GM12878 (cell line): ENCODE measurements around the gene OR14A16. TPM values are rescaled to one million over a fixed set of nuclear protein-coding genes. Genes with fewer than 3 reads are reported as not detected.

ENCODE experiments used
- ATAC-seq: fragments of 200-7000 bp; cut with Tn5 transposase; 3 replicates; pipeline ENCODE4 v1.9.1; 2020; ENCODE audit warnings: mild to moderate bottlenecking, moderate library complexity
- BruUV-seq: library from RNA; stranded (reverse); fragments of 400-500 nt; replicated peaks from 2 replicates; lab custom pipeline; 2021; lab: Mats Ljungman, UMichigan
- CTCF ChIA-PET: fragments of 300-600 bp; sonication (Branson Sonifier 250); formaldehyde crosslinking; extraction: SDS; loops from one replicate; lab custom pipeline; 2021; ENCODE audit warnings: inconsistent platforms; lab: Yijun Ruan, JAX
- POLR2A ChIA-PET: fragments of 350-600 bp; formaldehyde crosslinking; extraction: SDS; loops from one replicate; lab custom pipeline; 2021; ENCODE audit warnings: inconsistent platforms; lab: Charles Lee
- RAD21 ChIA-PET: fragments of 300-600 bp; sonication (Branson Sonifier 250); formaldehyde crosslinking; loops from one replicate; lab custom pipeline; 2023; ENCODE audit warnings: antibody characterized with exemption; ENCODE audit not compliant: unreplicated experiment; lab: Charles Lee
- SMC1A ChIA-PET: fragments of 300-600 bp; sonication (Branson Sonifier 250); formaldehyde crosslinking; loops from one replicate; lab custom pipeline; 2023; ENCODE audit not compliant: unreplicated experiment, uncharacterized antibody; lab: Charles Lee
- DNase-seq: peaks from one replicate; pipeline ENCODE4 v3.0.0-alpha.2; 2011; ENCODE audit warnings: low read depth, low spot score
- FAIRE-seq: peaks from 3 replicates; lab custom pipeline; 2011; peaks lifted over from hg19 to GRCh38; lab: Jason Lieb, UNC
- H2AFZ ChIP-seq: 2 replicates; pipeline ENCODE4 v1.6.0; 2011; ENCODE audit warnings: low read depth, low read length, control low read depth; ENCODE audit not compliant: control insufficient read depth
- H3K27ac ChIP-seq: 2 replicates; pipeline ENCODE4 v1.5.1; 2011; ENCODE audit warnings: control low read depth; ENCODE audit not compliant: control insufficient read depth, insufficient read depth
- H3K27me3 ChIP-seq, 2 experiments: replicated peaks in 1 of 2; 2 replicates each; pipeline versions ENCODE4 v1.6.0 to v1.6.1; 2011; ENCODE audit warnings: low read length in 1 of 2; ENCODE audit not compliant: control insufficient read depth in 2 of 2, insufficient read depth in 2 of 2
- H3K36me3 ChIP-seq, 2 experiments: 2 replicates each; pipeline ENCODE4 v1.5.1; 2011; ENCODE audit warnings: low read length in 1 of 2; ENCODE audit not compliant: control insufficient read depth in 2 of 2, insufficient read depth in 2 of 2
- H3K4me1 ChIP-seq: 2 replicates; pipeline ENCODE4 v1.6.1; 2011; ENCODE audit warnings: mild to moderate bottlenecking, low read length, moderate library complexity, mixed read lengths; ENCODE audit not compliant: control insufficient read depth, insufficient read depth
- H3K4me2 ChIP-seq: 2 replicates; pipeline ENCODE4 v1.6.0; 2011; ENCODE audit warnings: control low read depth; ENCODE audit not compliant: control insufficient read depth, insufficient read depth
- H3K4me3 ChIP-seq: fragments of 200-600 bp; sonication (generic); 2 replicates; pipeline ENCODE4 v1.5.1; 2016
- H3K79me2 ChIP-seq: 2 replicates; pipeline ENCODE4 v1.6.0; 2011; ENCODE audit warnings: low read length; ENCODE audit not compliant: control insufficient read depth, insufficient read depth
- H3K9ac ChIP-seq: 2 replicates; pipeline ENCODE4 v1.8.0; 2011; ENCODE audit warnings: low read length, control low read depth, mixed read lengths; ENCODE audit not compliant: control insufficient read depth, insufficient read depth
- H3K9me3 ChIP-seq: replicated peaks from 3 replicates; pipeline ENCODE4 v1.5.1; 2011; ENCODE audit warnings: mild to moderate bottlenecking, low read length; ENCODE audit not compliant: control insufficient read depth, insufficient read depth
- H4K20me1 ChIP-seq: 2 replicates; pipeline ENCODE4 v1.6.0; 2011; ENCODE audit not compliant: control insufficient read depth, insufficient read depth
- BHLHE40 ChIP-seq, 2 experiments: fragments of 450-650 bp in 1 of 2; IDR thresholded peaks; 2 replicates each; pipeline ENCODE4 v1.6.1; 2011 to 2017; ENCODE audit warnings: low read depth in 2 of 2, borderline replicate concordance in 1 of 2, improper control_type of control experiment in 1 of 2, low read length in 1 of 2, mild to moderate bottlenecking in 1 of 2
- IKZF2 ChIP-seq, 2 experiments: fragments of 450-650 bp; IDR thresholded peaks; 2 replicates each; pipeline ENCODE4 v1.6.1; 2017; ENCODE audit warnings: mild to moderate bottlenecking in 2 of 2, moderate library complexity in 2 of 2
- JUND ChIP-seq: IDR thresholded peaks from 2 replicates; pipeline ENCODE4 v1.6.1; 2012; ENCODE audit warnings: low read depth, mild to moderate bottlenecking, low read length, improper control_type of control experiment, moderate library complexity
- NFYA ChIP-seq: IDR thresholded peaks from 2 replicates; pipeline ENCODE4 v1.6.1; 2011; ENCODE audit warnings: low read depth, mild to moderate bottlenecking, low read length, improper control_type of control experiment, borderline replicate concordance
- NR2C1 ChIP-seq: fragments of 450-650 bp; IDR thresholded peaks from 2 replicates; pipeline ENCODE4 v1.6.1; 2017; ENCODE audit warnings: antibody characterized with exemption, mild to moderate bottlenecking, moderate library complexity
- PML ChIP-seq: IDR thresholded peaks from 2 replicates; pipeline ENCODE4 v1.6.1; 2012; ENCODE audit warnings: low read length, inconsistent platforms
- SRF ChIP-seq, 2 experiments: IDR thresholded peaks; 2 replicates each; pipeline ENCODE4 v1.6.1; 2011; ENCODE audit warnings: low read depth in 2 of 2, low read length in 2 of 2, mild to moderate bottlenecking in 1 of 2, moderate library complexity in 1 of 2
- TAF1 ChIP-seq: IDR thresholded peaks from 2 replicates; pipeline ENCODE4 v1.6.1; 2011; ENCODE audit warnings: mild to moderate bottlenecking, low read depth, low read length, borderline replicate concordance
- WGBS: methylation state at CpG from one replicate; pipeline ENCODE4 v1.1.6; 2016; ENCODE audit warnings: low lambda C conversion rate; ENCODE audit not compliant: insufficient replicate concordance, insufficient coverage; ENCODE audit errors: missing lambda C conversion rate; 5-methylcytosine and 5-hydroxymethylcytosine counted together
- in situ Hi-C: fragments of 300-500 bp; cut with MboI; formaldehyde crosslinking; loops from 9 replicates; pipeline ENCODE4 v1.14.3; 2018; ENCODE audit warnings: mixed read lengths
- intact Hi-C: fragments of 100-400 bp; cut with micrococcal nuclease; formaldehyde crosslinking; loops from one replicate; pipeline ENCODE4 v1.14.2; 2022; ENCODE audit not compliant: unreplicated experiment
- polyA plus RNA-seq, 11 experiments: library from polyadenylated mRNA; depleted of rRNA in 4 of 11; unstranded in 6 of 11; stranded (reverse) in 5 of 11; fragments of >200 nt; fragmentation: Nextera tagmentation in 4 of 11; fragmentation: Illumina TruSeq in 1 of 11; extraction: Ambion mirVana in 4 of 11; extraction: Trizol in 1 of 11; gene quantifications; 1 replicate in 1 of 11; 2 replicates in 10 of 11; pipeline versions ENCODE4 v1.2.1 to v1.2.3, GENCODE V29; 2011 to 2016; ENCODE audit warnings: inconsistent platforms in 2 of 11, missing spikeins in 2 of 11, low read depth in 1 of 11
- total RNA-seq, 4 experiments: library from RNA; depleted of rRNA in 3 of 4; stranded (reverse); fragments of >200 nt in 3 of 4; fragmentation: Illumina TruSeq in 1 of 4; extraction: Trizol in 1 of 4; gene quantifications; 2 replicates each; pipeline versions ENCODE4 v1.2.1 to v1.2.3, GENCODE V29; 2013 to 2021
- TF ChIP-seq, protein P1 (sequence below): IDR thresholded peaks from 2 replicates; pipeline ENCODE4 v1.6.1; 2012; ENCODE audit warnings: low read depth, low read length, improper control_type of control experiment
- TF ChIP-seq, protein P2 (sequence below): fragments of 150-350 bp; IDR thresholded peaks from 2 replicates; pipeline ENCODE4 v1.6.1; 2014; ENCODE audit warnings: mild to moderate bottlenecking, low read depth, low read length

The OR14A16 gene
- total and polyA plus RNA-seq, 10 of the 15 experiments (the other 5 are each of a cell fraction or from before 2014, with no cell fraction given), result not detected

GRCh38 chr1:247849616-247850015, 25.7 kb upstream of the OR14A16 start:
- H2AFZ ChIP-seq, result no peak overlapping the region
- no peak overlapping the region for H3K4me2 ChIP-seq
- DNase-seq (no peak), ATAC-seq (no peak), FAIRE-seq (no peak)
- CTCF ChIA-PET, result no interaction called here
- H3K9me3 ChIP-seq, result no peaks in the 10 kb centered on the region
- RAD21 ChIA-PET, result no interaction called here
- intact Hi-C loops, result no loop called here
- BruUV-seq, result no TSS peak
- POLR2A ChIA-PET, result no interaction called here
- H3K27ac ChIP-seq, result no peak overlapping the region
- H3K4me1 ChIP-seq, result no peaks in the 10 kb centered on the region
- no peaks in the 10 kb centered on the region for H3K79me2 ChIP-seq
- no peaks in the 10 kb centered on the region for H4K20me1 ChIP-seq
- in situ Hi-C loops, result no loop called here
- H3K27me3 ChIP-seq, result no peaks in the 10 kb centered on the region
- H3K36me3 ChIP-seq, result no peaks in the 10 kb centered on the region
- H3K9ac ChIP-seq, result no peak overlapping the region
- SMC1A ChIA-PET, result no interaction called here
- WGBS, result 6% methylated on average over 1 of the region's 1 CpG
- no peak overlapping the region for H3K4me3 ChIP-seq
- TF ChIP-seq NR2C1, result no peak
- TF ChIP-seq NFYA, result no peak
- TF ChIP-seq, protein P1, sequence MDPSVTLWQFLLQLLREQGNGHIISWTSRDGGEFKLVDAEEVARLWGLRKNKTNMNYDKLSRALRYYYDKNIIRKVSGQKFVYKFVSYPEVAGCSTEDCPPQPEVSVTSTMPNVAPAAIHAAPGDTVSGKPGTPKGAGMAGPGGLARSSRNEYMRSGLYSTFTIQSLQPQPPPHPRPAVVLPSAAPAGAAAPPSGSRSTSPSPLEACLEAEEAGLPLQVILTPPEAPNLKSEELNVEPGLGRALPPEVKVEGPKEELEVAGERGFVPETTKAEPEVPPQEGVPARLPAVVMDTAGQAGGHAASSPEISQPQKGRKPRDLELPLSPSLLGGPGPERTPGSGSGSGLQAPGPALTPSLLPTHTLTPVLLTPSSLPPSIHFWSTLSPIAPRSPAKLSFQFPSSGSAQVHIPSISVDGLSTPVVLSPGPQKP, result no peak
- TF ChIP-seq TAF1, result no peak
- no peak for TF ChIP-seq PML
- TF ChIP-seq, protein P2, sequence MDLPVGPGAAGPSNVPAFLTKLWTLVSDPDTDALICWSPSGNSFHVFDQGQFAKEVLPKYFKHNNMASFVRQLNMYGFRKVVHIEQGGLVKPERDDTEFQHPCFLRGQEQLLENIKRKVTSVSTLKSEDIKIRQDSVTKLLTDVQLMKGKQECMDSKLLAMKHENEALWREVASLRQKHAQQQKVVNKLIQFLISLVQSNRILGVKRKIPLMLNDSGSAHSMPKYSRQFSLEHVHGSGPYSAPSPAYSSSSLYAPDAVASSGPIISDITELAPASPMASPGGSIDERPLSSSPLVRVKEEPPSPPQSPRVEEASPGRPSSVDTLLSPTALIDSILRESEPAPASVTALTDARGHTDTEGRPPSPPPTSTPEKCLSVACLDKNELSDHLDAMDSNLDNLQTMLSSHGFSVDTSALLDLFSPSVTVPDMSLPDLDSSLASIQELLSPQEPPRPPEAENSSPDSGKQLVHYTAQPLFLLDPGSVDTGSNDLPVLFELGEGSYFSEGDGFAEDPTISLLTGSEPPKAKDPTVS, result no peak
- TF ChIP-seq SRF (IDR thresholded peaks at IDR 0.05; ENCODE audit: low read depth in 2 of 2, low read length in 2 of 2), result no peak
- no peak for TF ChIP-seq IKZF2 (IDR thresholded peaks at IDR 0.05)
- TF ChIP-seq BHLHE40 (IDR thresholded peaks at IDR 0.05; ENCODE audit: borderline replicate concordance in 1 of 2, low read depth in 2 of 2, low read length in 1 of 2), result no peak
- TF ChIP-seq JUND, result no peak
